HG02678 (cell line): ENCODE measurements around the gene CUL4A.
"Not testable (repeated sequence)": the region's sequence is repeated elsewhere in the genome, so short reads cannot be mapped to it uniquely, and the experiment has no call there.

ENCODE experiments used
- ATAC-seq: cut with Tn5 transposase; IDR thresholded peaks from one replicate; pipeline ENCODE4 v1.9.1; 2021; ENCODE audit warnings: mild to moderate bottlenecking, moderate library complexity; ENCODE audit not compliant: unreplicated experiment

The CUL4A gene

DNA sequence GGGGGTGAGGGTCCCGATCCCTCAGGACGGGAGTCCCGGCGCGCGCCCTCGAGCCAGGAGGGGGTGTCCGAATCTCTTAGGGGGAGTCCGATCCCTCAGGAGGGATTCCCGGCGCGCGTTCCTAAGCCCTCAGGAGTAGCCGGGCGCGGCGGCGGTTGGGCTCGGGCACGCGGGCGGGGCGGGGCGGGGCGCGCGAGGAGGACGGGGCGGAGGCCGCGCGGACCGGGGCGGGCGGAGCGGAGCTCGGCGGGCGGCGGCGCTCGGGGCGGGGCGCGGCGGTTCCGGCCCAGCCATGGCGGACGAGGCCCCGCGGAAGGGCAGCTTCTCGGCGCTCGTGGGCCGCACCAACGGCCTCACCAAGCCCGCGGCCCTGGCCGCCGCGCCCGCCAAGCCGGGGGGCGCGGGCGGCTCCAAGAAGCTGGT, at the start of gene CUL4A:
CUL4A (plus strand) TSS at position 278 of the 423 bp plus-strand sequence; CDS start at position 293, 15 bp downstream.
- peak; percentile 43 for ATAC-seq

- ATAC-seq, result no peak
These were observed 49.7 kb upstream of the CUL4A start for GRCh38 chr13:113159701-113160100.

GRCh38 chr13:113160983-113161382, 48.4 kb upstream of the CUL4A start:
- ATAC-seq, result no peak

GRCh38 chr13:113161433-113161832, 48.0 kb upstream of the CUL4A start:
- no peak for ATAC-seq

DNA sequence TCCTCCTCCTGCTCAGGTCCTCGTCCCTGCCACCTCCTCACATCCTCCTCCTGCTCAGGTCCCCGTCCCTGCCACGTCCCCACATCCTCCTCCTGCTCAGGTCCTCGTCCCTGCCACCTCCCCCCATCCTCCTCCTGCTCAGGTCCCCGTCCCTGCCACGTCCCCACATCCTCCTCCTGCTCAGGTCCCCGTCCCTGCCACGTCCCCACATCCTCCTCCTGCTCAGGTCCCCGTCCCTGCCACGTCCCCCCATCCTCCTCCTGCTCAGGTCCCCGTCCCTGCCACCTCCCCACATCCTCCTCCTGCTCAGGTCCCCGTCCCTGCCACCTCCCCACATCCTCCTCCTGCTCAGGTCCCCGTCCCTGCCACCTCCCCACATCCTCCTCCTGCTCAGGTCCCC, 47.4 kb upstream of the CUL4A start:
- ATAC-seq, result not testable (repeated sequence)

DNA sequence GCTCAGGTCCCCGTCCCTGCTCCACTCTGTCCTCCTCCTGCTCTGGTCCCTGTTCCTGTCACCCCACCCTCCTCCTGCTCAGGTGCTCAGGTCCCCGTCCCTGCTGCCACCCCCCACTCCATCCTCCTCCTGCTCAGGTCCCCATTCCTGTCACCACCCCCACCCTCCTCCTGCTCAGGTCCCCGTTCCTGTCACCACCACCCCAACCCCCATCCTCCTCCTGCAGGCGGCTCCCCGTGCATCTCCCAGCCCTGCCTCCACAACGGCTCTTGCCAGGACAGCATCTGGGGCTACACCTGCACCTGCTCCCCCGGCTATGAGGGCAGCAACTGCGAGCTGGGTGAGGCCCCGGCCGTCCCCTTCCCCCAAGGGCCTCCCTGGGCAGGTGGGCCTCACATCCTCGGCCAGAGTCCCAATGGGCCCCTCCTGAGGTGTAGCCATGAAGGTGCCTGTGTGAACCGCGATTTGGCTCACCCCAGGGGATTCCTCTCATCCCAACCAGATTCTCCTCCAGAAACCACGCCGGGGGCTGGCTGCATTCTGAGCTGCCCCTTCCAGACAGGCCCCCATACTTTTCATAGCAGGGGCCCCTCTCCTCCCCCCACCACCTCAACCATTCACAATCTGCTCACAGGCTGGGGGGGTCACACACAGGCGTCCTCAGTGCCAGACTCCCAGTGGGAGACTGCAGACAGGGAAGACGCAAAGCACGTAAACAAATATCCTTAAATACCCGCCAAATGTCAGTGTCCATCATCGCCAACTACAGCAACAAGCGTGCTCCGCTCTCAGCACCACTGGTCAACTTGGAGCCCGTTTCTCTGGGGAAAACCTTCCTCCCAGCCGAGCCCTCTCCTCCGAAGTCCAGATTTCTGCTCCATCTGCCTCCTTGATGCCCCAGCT, 46.4 kb upstream of the CUL4A start:
- ATAC-seq, result no peak

DNA sequence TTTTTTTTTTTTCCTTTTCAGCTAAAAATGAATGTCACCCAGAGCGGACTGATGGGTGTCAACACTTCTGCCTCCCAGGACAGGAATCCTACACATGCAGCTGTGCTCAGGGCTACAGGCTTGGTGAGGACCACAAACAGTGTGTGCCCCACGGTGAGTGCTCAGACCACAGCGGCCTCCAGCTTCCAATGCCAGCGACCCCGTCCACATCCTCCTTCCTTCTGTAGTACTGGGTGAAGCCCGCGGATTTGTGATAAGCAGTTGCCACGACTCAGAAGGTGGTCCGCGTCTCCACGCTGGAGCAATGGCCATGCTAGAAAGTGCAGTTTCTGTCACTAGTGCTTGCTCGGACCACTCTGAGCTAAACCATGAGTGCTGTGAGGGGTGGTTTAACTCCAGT, 44.9 kb upstream of the CUL4A start:
- no peak for ATAC-seq

DNA sequence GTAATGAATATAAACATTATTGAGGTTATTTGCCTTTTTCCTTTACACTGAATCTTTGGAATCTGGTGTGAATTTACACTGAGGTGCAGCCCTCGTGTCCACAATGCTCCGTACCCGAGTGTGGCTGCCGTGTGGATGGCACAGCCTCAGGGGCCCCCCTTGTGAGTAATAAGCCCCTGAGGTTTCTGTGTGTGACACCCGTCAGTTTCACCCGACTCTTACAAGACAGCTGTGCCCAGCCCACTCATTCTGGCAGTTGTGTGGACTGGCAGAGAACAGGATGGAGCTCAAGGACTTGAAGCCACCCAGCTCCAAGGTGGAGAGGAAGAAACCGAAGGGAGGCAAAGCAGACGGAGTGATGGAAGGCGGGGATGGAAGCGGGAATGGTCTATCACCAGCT, 43.1 kb upstream of the CUL4A start:
- no peak for ATAC-seq

GRCh38 chr13:113166681-113167080, 42.7 kb upstream of the CUL4A start:
- ATAC-seq, result no peak

DNA sequence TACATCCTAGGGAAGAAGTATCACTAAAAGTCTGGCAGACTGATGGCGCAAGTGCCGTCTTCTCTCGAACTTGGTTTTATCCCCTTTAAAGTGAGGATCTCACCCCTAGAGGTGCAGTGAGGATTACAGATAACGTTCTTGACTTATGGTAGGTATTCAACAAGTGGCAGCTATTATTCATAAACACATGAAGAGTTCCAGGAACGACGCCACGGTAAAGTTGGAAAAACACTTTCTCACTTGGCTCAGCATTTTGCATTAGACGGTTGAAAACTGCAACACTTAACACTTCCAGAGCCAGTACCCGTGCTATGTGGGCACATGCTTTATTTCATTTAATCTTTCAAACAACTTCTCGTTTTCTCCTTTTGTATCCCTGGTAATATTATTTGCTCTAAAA, 42.3 kb upstream of the CUL4A start:
- no peak for ATAC-seq

- ATAC-seq, result no peak
These were observed 41.8 kb upstream of the CUL4A start for GRCh38 chr13:113167575-113167974.

DNA sequence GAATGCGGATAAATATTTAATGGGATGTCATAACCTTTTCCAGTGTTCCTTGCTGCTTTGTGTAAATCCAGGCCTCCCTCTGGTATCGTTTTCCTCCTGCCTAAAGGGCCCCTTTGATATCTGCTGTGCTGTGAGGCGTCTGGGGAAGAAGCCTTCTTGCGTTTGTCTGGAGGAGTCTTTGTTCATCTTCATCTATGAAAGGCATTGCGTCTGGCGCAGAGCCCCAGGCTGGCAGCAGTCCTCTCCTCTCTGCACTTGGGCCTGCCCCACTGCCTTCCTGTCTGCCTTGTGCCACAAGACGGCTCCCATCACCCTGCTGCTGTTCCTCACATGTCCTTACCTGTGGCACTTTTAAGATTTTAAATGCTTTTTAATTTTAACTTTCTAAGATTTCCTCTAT, 41.2 kb upstream of the CUL4A start:
- no peak for ATAC-seq

DNA sequence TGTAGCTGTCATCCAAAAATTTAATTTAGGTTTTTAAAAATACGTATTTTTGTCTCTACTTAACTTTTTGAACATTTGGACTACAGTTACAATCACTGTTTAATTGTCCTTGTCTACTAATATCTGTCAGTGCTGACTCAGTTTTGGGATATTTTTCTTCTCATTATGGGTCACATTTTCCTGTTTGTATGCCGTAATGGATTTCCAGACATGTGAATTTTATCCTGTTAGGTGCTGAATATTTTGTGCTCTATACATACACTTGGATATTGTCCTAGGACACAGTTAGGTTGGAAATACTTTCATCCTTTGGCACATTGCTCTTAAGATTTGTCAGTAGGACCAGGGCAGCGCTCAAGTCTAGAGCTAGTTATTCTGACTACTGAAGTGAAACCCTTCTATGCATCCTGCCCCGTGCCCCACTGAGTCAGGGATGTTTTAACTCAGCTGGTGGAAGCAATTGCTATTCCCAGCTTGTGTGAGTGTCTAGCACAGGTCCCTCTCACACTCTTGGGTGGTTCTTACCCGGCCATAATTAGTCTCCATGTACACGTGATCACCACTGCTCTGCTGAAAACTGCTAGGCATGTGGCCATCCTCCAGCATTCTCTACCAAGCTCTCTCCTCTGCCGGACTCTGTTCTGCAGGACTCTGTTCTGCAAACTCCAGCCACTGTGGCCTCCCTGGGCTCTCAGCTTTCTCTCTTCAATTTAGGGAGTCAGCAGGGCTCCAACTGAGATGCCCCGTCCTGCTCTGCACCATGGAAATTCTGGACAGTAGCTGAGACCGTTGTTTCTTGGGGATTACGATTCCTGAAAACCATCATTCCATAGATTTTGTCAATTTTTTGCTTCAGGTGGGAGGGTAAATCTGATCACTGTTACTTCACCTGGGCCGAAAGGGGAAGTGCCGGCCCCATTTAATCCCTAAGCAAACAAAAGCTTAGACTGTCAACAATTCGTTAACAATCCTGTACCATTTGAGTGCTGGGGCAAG, 39.8 kb upstream of the CUL4A start:
- ATAC-seq, result no peak

GRCh38 chr13:113170511-113170910, 38.9 kb upstream of the CUL4A start:
- no peak for ATAC-seq

DNA sequence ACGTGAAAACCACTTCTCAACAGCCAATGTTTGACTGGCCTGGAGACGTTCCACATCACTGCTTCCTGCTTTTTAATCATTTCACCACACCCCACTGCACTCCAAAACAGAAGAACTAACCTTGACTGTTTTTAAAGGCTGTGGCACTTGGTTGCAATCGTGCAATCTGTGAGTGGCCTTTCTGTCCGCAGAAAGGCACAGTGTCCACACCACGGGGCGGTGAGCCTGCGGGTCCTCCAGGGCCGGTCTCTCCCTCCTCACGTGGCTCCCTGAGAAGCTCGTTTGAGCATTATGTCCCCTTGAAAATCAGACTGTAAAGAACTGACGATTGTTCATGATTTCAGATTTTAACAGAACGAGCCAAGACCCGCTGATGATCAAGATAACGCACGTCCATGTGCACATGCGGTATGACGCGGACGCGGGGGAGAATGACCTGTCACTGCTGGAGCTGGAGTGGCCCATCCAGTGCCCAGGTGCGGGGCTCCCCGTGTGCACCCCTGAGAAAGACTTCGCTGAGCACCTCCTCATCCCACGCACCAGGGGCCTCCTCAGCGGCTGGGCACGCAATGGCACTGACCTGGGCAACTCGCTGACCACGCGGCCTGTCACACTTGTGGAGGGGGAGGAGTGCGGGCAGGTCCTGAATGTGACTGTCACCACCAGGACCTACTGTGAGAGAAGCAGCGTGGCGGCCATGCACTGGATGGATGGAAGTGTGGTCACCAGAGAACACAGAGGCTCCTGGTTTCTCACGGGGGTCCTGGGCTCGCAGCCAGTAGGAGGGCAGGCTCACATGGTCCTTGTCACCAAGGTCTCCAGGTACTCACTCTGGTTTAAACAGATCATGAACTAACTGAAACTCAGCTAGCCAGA, 37.9 kb upstream of the CUL4A start:
- ATAC-seq, result no peak

DNA sequence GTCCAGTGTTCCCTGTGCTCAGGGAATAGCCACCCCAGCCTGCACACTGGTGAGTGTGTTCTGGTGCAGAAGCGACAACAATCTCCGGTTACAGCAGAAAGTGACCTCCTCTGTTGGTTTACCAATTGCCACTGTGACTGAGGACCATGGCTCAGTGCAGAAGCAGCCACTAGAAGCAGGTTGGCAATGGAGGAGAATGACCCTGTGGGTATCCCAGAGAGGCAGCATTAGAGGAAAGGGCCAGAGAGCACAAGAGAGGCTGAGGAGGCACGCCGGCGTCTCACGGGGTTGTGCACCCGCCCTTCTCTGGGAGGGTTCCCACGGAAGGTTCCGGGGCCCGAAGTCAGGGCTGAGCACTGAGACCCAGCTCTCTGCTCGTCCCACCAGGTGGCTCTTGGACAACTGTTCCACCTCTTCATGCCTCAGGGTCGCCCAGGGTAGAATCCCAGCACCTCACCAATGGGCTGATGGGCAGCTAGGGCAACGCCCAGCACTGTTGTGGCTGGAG, 36.9 kb upstream of the CUL4A start:
- ATAC-seq, result no peak

DNA sequence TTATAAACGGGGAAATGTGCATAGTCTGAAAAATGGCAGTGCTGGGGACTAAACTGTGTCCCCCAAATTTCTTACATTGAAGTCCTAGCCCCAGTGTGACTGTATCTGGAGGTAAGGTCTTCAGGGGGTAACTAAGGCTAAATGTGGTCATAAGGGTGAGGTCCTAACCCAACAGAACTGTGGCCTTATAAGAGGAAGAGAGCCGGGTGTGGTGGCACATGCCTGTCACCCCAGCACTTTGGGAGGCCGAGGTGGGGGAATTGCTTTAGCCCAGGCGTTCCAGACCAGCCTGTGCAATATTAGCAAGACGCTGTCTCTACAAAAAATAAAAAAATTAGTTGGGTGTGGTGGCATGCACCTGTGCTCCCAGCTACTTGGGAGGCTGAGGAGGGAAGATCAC, 33.1 kb upstream of the CUL4A start:
- no peak for ATAC-seq

DNA sequence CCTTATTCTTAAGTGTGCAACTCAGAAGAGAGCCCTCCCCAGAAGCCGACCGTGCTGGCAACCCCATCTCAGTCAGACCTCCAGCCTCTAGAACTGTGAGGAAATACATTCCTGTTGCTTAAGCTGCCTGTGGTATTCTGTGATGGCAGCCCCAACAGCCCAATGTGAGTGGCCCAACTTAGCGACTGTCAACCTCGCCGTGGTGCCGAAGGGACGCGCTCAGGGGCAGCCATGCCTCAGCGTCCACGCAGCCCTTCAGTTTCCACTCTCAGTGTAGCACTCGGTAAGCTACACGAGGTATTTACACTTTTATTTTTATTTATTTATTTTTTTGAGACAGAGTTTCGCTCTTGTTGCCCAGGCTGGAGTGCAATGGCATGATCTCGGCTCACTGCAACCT, 32.6 kb upstream of the CUL4A start:
- no peak for ATAC-seq

DNA sequence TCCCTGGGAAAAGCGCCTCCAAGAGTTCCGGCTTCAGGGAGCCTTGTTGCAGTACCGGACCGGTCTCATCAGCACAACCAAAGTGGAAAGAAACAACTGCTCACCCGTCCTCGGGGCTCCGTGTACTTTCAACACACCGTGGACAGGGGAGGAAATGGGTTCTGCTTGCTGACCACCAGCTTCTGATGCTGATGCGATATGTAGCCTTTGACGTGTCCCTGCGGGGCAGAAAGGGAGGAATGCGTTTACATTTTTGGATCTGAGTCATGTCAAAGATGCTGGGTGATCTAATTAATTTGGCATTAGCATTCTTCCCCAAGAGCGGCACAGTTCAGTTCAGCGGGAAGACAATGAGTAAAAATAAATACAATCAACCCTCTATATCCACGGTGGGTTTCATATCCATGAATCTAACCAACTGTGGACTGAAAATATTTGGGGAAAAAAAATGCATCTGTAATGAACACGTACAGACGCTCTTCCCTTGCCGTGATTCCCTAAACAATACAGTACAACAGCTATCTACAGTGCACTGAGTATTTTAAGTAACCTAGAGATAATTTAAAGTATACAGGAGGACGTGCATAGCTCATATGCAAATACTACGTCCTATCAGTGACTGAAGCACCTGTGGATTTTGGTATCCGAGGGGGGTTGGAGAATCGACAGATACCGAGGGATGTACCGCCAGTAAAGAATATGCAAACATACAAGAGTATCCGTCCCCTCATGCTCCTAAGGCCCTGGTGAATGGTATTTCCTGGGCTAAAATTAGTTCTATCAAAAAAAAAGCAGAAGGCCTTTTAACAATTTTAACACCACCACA, 31.1 kb upstream of the CUL4A start:
- no peak for ATAC-seq

- no peak for ATAC-seq
These were observed 30.6 kb upstream of the CUL4A start for GRCh38 chr13:113178896-113179167.
